ENCODE data around the gene NUP214. TPM values are rescaled to one million over a fixed set of nuclear protein-coding genes. Genes with fewer than 3 reads are reported as not detected.

Gene NUP214
- total RNA-seq, 4 donors from 2014 or later: 13.2 to 75.8 (median 49.0) TPM

- Histone ChIP-seq H3K4me3 (no peak overlapping the region), H3K4me1 (no peaks in the 10 kb centered on the region), H3K36me3 (no peaks in the 10 kb centered on the region), H3K27me3 (no peaks in the 10 kb centered on the region), H3K9me3 (peaks cover 0 to 8% of the 10 kb centered on the region in 2 donors), H3K27ac (peak overlapping the region in 1 of 2 donors; percentile 19)
- TF ChIP-seq POLR2A (IDR thresholded peaks at IDR 0.05) (no peak), CTCF (IDR thresholded peaks at IDR 0.05) (no peak)
- intact Hi-C loops (cut with DNase I; ENCODE audit: low total_unique reads): no loop called here
- no peak for DNase-seq
Observed at GRCh38 chr9:131214286-131214856, 89.0 kb downstream of the NUP214 start.

DNA sequence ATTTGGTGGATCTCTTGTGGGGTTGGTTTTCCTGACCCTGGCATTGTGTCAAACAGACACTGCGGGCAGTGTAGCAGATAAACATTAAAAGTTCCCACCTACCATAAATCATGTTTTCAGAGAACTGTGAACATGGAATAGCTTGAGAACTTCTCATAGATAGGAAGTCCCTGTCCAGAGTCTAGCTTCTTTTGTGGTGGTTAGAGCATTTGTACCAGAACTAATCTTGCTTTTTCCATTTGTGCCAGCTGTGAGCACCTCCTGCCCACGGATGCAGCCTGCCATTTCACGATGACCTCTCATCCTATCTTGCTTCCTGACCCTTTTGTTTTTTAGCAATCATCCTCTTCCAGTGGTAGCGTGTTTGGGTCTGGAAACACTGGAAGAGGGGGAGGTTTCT lies 89.5 kb downstream of the NUP214 start:
- Histone ChIP-seq H3K4me3 (no peak overlapping the region), H3K4me1 (no peaks in the 10 kb centered on the region), H3K36me3 (no peaks in the 10 kb centered on the region), H3K27me3 (no peaks in the 10 kb centered on the region), H3K9me3 (peaks cover 0 to 8% of the 10 kb centered on the region in 2 donors), H3K27ac (peak overlapping the region in 1 of 2 donors; percentile 19)
- intact Hi-C loops (cut with DNase I; ENCODE audit: low total_unique reads): no loop called here
- no peak for TF ChIP-seq CTCF (IDR thresholded peaks at IDR 0.05)
- no peak for TF ChIP-seq POLR2A (IDR thresholded peaks at IDR 0.05)
- no peak for DNase-seq

DNA sequence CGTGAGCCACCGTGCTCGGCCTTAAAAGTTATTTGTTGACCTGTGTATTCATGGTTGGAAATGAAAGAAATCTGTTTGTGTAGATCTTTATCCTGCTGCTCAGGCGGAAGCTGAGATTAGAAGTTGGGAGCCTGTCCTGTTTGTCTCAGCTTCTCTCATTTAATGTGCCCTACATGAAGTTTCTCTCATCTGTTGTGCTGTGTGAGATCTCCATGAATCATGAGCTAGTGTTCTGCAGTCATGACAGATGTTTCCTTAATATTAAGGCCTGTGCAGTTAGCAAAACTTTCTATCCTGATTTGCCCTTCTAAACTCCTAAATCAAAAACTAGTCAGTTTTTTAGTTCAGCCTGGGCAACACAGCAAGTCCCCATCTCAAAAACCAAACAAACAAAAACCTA lies 91.4 kb downstream of the NUP214 start:
- no peak for DNase-seq
- Histone ChIP-seq H3K36me3 (no peaks in the 10 kb centered on the region), H3K4me1 (no peaks in the 10 kb centered on the region), H3K4me3 (no peak overlapping the region), H3K27ac (peak overlapping the region in 1 of 2 donors; percentile 20), H3K9me3 (peaks cover 0 to 6% of the 10 kb centered on the region in 2 donors), H3K27me3 (no peaks in the 10 kb centered on the region)
- TF ChIP-seq POLR2A (IDR thresholded peaks at IDR 0.05) (no peak), CTCF (IDR thresholded peaks at IDR 0.05) (no peak)
- intact Hi-C loops (cut with DNase I; ENCODE audit: low total_unique reads): no loop called here

DNA sequence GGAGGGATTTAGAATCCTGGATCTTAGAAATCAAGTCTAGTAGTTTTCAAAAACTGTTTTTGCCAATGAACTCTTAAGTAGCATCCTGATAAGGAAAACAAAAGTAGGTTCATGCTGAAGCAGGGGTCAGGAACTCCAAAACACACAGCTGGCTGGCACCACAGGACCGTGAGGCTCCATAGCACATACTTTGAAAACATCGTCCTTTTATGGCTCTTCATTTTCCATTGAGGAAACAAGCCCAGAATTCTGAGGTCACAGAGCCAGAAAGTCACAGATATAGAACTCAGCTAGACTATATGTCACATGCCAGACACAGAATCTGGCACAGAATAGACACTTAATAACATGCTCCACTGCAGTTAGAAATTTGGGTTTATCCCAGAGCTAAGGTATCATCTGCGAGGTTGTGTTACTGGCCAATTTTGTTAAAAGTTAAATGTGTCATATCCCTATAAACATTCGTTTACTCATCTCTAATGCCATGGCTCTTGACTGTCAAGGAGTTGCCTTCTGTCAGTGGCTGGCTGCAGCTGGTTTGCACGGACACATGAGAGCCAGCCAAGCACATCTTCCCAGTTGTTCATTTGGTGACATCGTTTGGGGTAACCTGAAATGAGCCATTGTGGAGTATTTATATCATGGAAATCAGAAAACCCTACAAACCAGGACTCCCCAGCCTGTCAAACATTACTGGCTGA lies 92.1 kb downstream of the NUP214 start:
- TF ChIP-seq POLR2A (IDR thresholded peaks at IDR 0.05) (no peak), CTCF (IDR thresholded peaks at IDR 0.05) (no peak)
- Histone ChIP-seq H3K27ac (peak overlapping the region in 1 of 2 donors; percentile 20), H3K9me3 (no peaks in the 10 kb centered on the region), H3K4me1 (no peaks in the 10 kb centered on the region), H3K27me3 (no peaks in the 10 kb centered on the region), H3K4me3 (no peak overlapping the region), H3K36me3 (no peaks in the 10 kb centered on the region)
- DNase-seq: no peak
- intact Hi-C loops (cut with DNase I; ENCODE audit: low total_unique reads): no loop called here

DNA sequence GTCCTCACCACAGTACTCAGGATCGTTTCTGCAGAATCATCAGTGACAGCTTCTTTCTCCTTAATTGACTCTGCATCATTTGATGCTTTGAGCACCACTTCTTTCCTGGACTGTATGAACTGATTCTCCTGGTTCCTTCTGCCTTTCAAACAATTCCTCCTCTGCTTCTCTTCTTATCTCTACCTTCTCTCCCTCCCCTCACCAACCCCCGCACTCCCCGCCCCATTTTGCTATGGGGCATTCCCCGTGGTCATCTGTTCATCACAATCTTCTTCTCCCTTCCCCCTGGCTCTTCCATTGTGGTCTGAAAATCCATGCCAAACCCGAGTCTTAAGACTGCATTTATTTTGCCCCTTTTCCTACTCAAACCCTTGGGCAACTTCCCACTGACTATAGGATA lies 93.0 kb downstream of the NUP214 start:
- intact Hi-C loops (cut with DNase I; ENCODE audit: low total_unique reads): no loop called here
- no peak overlapping the region for H3K4me3 ChIP-seq
- H3K9me3 ChIP-seq: no peaks in the 10 kb centered on the region
- no peak for DNase-seq
- no peaks in the 10 kb centered on the region for H3K27me3 ChIP-seq
- no peak for TF ChIP-seq CTCF (IDR thresholded peaks at IDR 0.05)
- no peak for TF ChIP-seq POLR2A (IDR thresholded peaks at IDR 0.05)
- no peaks in the 10 kb centered on the region for H3K36me3 ChIP-seq
- H3K4me1 ChIP-seq: no peaks in the 10 kb centered on the region
- no peak overlapping the region for H3K27ac ChIP-seq

Measured in uterus (tissue), 4 donors.